PC-3 (cell line): ENCODE measurements around the gene PHPT1. TPM values are rescaled to one million over a fixed set of nuclear protein-coding genes. Genes with fewer than 3 reads are reported as not detected.

Source experiments
- ATAC-seq: fragments of 200-7000 bp; cut with Tn5 transposase; 2 replicates; pipeline ENCODE4 v1.9.1; 2020; ENCODE audit warnings: mild to moderate bottlenecking, moderate library complexity
- BruUV-seq: library from RNA; stranded (reverse); fragments of 400-500 nt; replicated peaks from 2 replicates; lab custom pipeline; 2021; lab: Mats Ljungman, UMichigan
- CTCF ChIA-PET: fragments of 300-600 bp; sonication (Branson Sonifier 250); formaldehyde crosslinking; loops from one replicate; lab custom pipeline; 2022; ENCODE audit warnings: antibody characterized with exemption; lab: Charles Lee
- POLR2A ChIA-PET: fragments of 300-600 bp; sonication (Branson Sonifier 250); formaldehyde crosslinking; loops from one replicate; lab custom pipeline; 2022; ENCODE audit warnings: antibody characterized with exemption; ENCODE audit not compliant: unreplicated experiment; lab: Charles Lee
- DNase-seq: peaks from one replicate; pipeline ENCODE4 v3.0.0-alpha.2; 2015
- H2AFZ ChIP-seq: fragments of 300-600 bp; sonication (generic); 2 replicates; pipeline ENCODE4 v1.6.0; 2016; ENCODE audit warnings: antibody characterized with exemption, low read length
- H3F3A ChIP-seq: fragments of 300-600 bp; sonication (generic); one replicate; pipeline ENCODE4 v1.6.0; 2017; ENCODE audit warnings: antibody characterized with exemption, low read length, control low read depth, mild to moderate bottlenecking; ENCODE audit not compliant: unreplicated experiment
- H3K27ac ChIP-seq: fragments of 300-600 bp; sonication (generic); 2 replicates; pipeline ENCODE4 v1.5.1; 2016; ENCODE audit warnings: mild to moderate bottlenecking, low read length
- H3K27me3 ChIP-seq: fragments of 300-600 bp; sonication (generic); 2 replicates; pipeline ENCODE4 v1.6.1; 2016; ENCODE audit warnings: low read length, mixed read lengths
- H3K36me3 ChIP-seq: fragments of 300-600 bp; sonication (generic); 2 replicates; pipeline ENCODE4 v1.6.1; 2016; ENCODE audit warnings: low read depth, mixed run types, low read length, mixed read lengths
- H3K4me1 ChIP-seq: fragments of 300-600 bp; sonication (generic); 2 replicates; pipeline ENCODE4 v1.5.1; 2016; ENCODE audit warnings: low read length; ENCODE audit not compliant: insufficient read depth
- H3K4me2 ChIP-seq: fragments of 300-600 bp; sonication (generic); 2 replicates; pipeline ENCODE4 v1.6.0; 2016; ENCODE audit warnings: low read length
- H3K4me3 ChIP-seq: fragments of 300-600 bp; sonication (generic); 2 replicates; pipeline ENCODE4 v1.5.1; 2016; ENCODE audit warnings: mild to moderate bottlenecking, low read length, mixed read lengths
- H3K79me2 ChIP-seq: fragments of 300-600 bp; sonication (generic); 2 replicates; pipeline ENCODE4 v1.6.1; 2017; ENCODE audit warnings: low read length, mixed read lengths
- H3K9ac ChIP-seq: fragments of 300-600 bp; sonication (generic); 2 replicates; pipeline ENCODE4 v1.6.0; 2016; ENCODE audit warnings: mild to moderate bottlenecking, low read length
- H3K9me2 ChIP-seq: fragments of 300-600 bp; sonication (generic); replicated peaks from 2 replicates; pipeline ENCODE4 v1.6.1; 2016; ENCODE audit warnings: mixed run types, low read length, mixed read lengths
- H3K9me3 ChIP-seq: fragments of 300-600 bp; sonication (generic); 2 replicates; pipeline ENCODE4 v1.6.1; 2016; ENCODE audit warnings: low read length, mixed read lengths
- H4K20me1 ChIP-seq: fragments of 300-600 bp; sonication (generic); 2 replicates; pipeline ENCODE4 v1.6.1; 2016; ENCODE audit warnings: low read length, mixed read lengths
- EZH2 ChIP-seq: fragments of 300-600 bp; sonication (generic); IDR thresholded peaks from one replicate; pipeline ENCODE4 v1.6.1; 2017; ENCODE audit warnings: antibody characterized with exemption, mild to moderate bottlenecking, low read length; ENCODE audit not compliant: unreplicated experiment
- EZH2phosphoT487 ChIP-seq: fragments of 300-600 bp; sonication (generic); IDR thresholded peaks from 2 replicates; pipeline ENCODE4 v1.6.1; 2018; ENCODE audit warnings: mild to moderate bottlenecking, antibody characterized with exemption, low read length, borderline replicate concordance
- intact Hi-C: fragments of 100-400 bp; cut with micrococcal nuclease; formaldehyde crosslinking; loops from 2 replicates; pipeline ENCODE4 v1.9.0; 2023
- total RNA-seq: library from RNA; depleted of rRNA; stranded (reverse); fragments of >200 nt; gene quantifications from 2 replicates; pipeline ENCODE4 v1.2.3, GENCODE V29; 2014
- TF ChIP-seq, protein P1 (sequence below): fragments of 300-600 bp; sonication (generic); conservative IDR thresholded peaks from 2 replicates; pipeline ENCODE4 v1.5.1; 2017; ENCODE audit warnings: antibody characterized with exemption, low read depth, mild to moderate bottlenecking, low read length

PHPT1 gene
- total RNA-seq, 1 experiment from 2014 or later, result 111 TPM

DNA sequence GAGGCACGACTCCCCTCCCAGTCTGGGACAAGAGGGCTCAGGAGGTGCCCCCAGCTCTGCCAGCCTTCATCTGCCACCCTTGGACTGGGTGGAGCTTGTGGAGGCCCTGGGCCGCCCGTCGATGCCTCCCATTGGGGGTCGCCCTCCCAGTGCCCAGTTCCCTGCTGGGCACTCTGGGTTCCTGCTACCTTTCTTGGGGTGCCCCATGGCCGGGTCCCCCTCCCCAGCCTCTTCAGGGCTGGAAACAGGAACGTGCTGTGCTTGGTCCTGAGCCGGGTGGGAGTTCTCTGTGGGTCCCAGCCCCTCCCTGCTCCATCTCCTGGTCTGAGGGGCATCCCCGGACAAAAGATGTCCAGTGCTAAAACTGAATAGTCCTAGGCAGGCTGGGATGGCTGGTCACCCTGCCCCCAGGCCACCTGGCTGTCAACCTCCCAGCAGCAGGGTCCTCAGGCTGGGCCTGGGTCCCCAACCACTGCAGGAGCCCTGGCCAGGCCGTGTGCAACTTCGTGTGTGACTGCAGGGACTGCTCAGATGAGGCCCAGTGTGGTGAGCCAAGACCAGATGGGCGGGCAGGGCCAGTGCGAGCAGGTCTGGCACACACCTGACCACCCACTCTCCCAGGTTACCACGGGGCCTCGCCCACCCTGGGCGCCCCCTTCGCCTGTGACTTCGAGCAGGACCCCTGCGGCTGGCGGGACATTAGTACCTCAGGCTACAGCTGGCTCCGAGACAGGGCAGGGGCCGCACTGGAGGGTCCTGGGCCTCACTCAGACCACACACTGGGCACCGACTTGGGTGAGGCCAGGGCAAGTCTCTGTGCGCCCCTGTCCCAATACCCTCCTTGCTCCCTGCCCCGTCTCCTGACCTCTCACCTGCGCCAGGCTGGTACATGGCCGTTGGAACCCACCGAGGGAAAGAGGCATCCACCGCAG lies 3.7 kb downstream of the PHPT1 start:
- no TSS peak for BruUV-seq
- Histone ChIP-seq H4K20me1 (no peaks in the 10 kb centered on the region), H3F3A (no peaks in the 10 kb centered on the region), H3K4me2 (no peak overlapping the region), H3K9me2 (no peaks in the 10 kb centered on the region), H3K4me1 (peaks cover 8% of the 10 kb centered on the region), H3K9ac (no peak overlapping the region), H2AFZ (no peak overlapping the region), H3K4me3 (no peak overlapping the region), H3K27ac (no peak overlapping the region), H3K36me3 (no peaks in the 10 kb centered on the region), H3K9me3 (no peaks in the 10 kb centered on the region), H3K79me2 (no peaks in the 10 kb centered on the region), H3K27me3 (no peaks in the 10 kb centered on the region)
- intact Hi-C loops, result no loop called here
- ATAC-seq (no peak), DNase-seq (no peak)
- no peak for TF ChIP-seq EZH2
- no peak for TF ChIP-seq EZH2phosphoT487
- TF ChIP-seq, protein P1, sequence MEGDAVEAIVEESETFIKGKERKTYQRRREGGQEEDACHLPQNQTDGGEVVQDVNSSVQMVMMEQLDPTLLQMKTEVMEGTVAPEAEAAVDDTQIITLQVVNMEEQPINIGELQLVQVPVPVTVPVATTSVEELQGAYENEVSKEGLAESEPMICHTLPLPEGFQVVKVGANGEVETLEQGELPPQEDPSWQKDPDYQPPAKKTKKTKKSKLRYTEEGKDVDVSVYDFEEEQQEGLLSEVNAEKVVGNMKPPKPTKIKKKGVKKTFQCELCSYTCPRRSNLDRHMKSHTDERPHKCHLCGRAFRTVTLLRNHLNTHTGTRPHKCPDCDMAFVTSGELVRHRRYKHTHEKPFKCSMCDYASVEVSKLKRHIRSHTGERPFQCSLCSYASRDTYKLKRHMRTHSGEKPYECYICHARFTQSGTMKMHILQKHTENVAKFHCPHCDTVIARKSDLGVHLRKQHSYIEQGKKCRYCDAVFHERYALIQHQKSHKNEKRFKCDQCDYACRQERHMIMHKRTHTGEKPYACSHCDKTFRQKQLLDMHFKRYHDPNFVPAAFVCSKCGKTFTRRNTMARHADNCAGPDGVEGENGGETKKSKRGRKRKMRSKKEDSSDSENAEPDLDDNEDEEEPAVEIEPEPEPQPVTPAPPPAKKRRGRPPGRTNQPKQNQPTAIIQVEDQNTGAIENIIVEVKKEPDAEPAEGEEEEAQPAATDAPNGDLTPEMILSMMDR, result no peak
- ChIA-PET POLR2A (no interaction called here), CTCF (no interaction called here)

DNA sequence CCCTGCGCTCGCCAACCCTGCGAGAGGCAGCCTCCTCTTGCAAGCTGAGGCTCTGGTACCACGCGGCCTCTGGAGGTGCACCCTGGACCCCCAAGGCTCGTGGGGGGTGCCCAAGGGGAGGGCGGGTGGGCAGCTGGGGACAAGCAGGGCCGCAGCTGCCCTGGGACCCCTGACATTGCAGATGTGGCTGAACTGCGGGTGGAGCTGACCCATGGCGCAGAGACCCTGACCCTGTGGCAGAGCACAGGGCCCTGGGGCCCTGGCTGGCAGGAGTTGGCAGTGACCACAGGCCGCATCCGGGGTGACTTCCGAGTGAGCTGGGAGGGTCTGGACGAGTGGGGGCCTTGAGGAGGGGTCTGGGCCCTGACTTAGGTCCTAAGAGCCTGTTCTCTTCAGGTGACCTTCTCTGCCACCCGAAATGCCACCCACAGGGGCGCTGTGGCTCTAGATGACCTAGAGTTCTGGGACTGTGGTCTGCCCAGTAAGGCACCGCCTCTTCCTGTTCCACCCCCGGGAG lies 4.4 kb downstream of the PHPT1 start:
- no peaks in the 10 kb centered on the region for H4K20me1 ChIP-seq
- no TSS peak for BruUV-seq
- H3K4me2 ChIP-seq, result no peak overlapping the region
- H2AFZ ChIP-seq, result no peak overlapping the region
- H3K9me3 ChIP-seq, result no peaks in the 10 kb centered on the region
- H3K27me3 ChIP-seq, result no peaks in the 10 kb centered on the region
- no peak for DNase-seq
- H3K36me3 ChIP-seq, result no peaks in the 10 kb centered on the region
- H3K4me1 ChIP-seq, result peaks cover 8% of the 10 kb centered on the region
- H3K9me2 ChIP-seq, result no peaks in the 10 kb centered on the region
- intact Hi-C loops, result no loop called here
- H3K9ac ChIP-seq, result no peak overlapping the region
- TF ChIP-seq EZH2, result no peak
- TF ChIP-seq EZH2phosphoT487, result no peak
- TF ChIP-seq, protein P1, result no peak
- CTCF ChIA-PET, result no interaction called here
- ATAC-seq, result no peak
- POLR2A ChIA-PET, result no interaction called here
- no peaks in the 10 kb centered on the region for H3F3A ChIP-seq
- no peak overlapping the region for H3K4me3 ChIP-seq
- H3K79me2 ChIP-seq, result no peaks in the 10 kb centered on the region
- no peak overlapping the region for H3K27ac ChIP-seq
